Fibroblast of mammary gland (primary cell): ENCODE results near the gene CSK.

ENCODE experiments used
- DNase-seq: peaks from one replicate; pipeline ENCODE4 v3.0.0-alpha.2; 2010; ENCODE audit warnings: low read depth
- H3K4me3 ChIP-seq: 2 replicates; pipeline ENCODE4 v1.5.1; 2011; ENCODE audit warnings: low read depth, mild to moderate bottlenecking, low read length, moderate library complexity; ENCODE audit not compliant: control insufficient read depth
- TF ChIP-seq, protein P1 (sequence below): conservative IDR thresholded peaks from 2 replicates; pipeline ENCODE4 v1.5.1; 2011; ENCODE audit warnings: low read depth, low read length, inconsistent platforms; ENCODE audit not compliant: control insufficient read depth, insufficient read depth

The CSK gene

DNA sequence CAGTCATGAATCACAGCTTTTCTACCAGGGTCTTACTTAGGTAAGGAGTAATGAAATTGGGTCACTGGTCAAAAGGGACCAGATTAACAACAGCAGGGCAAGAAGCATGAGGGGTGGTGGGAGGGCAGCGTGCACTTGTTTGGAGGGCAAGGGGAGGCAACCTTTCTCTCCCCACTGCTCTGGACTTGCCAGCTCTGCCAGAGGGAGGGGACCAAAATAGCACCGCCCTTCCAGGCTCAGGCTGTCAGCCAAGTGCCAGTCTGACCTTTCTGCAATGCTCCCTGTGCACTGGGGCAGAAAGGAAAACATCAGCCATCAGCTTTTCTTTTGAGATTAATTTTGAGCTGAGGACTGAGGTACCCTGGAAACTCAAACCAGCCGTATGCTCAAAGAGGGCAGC lies 65.6 kb downstream of the CSK start:
- TF ChIP-seq, protein P1, sequence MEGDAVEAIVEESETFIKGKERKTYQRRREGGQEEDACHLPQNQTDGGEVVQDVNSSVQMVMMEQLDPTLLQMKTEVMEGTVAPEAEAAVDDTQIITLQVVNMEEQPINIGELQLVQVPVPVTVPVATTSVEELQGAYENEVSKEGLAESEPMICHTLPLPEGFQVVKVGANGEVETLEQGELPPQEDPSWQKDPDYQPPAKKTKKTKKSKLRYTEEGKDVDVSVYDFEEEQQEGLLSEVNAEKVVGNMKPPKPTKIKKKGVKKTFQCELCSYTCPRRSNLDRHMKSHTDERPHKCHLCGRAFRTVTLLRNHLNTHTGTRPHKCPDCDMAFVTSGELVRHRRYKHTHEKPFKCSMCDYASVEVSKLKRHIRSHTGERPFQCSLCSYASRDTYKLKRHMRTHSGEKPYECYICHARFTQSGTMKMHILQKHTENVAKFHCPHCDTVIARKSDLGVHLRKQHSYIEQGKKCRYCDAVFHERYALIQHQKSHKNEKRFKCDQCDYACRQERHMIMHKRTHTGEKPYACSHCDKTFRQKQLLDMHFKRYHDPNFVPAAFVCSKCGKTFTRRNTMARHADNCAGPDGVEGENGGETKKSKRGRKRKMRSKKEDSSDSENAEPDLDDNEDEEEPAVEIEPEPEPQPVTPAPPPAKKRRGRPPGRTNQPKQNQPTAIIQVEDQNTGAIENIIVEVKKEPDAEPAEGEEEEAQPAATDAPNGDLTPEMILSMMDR, result no peak
- no peak for DNase-seq
- H3K4me3 ChIP-seq, result no peak overlapping the region

DNA sequence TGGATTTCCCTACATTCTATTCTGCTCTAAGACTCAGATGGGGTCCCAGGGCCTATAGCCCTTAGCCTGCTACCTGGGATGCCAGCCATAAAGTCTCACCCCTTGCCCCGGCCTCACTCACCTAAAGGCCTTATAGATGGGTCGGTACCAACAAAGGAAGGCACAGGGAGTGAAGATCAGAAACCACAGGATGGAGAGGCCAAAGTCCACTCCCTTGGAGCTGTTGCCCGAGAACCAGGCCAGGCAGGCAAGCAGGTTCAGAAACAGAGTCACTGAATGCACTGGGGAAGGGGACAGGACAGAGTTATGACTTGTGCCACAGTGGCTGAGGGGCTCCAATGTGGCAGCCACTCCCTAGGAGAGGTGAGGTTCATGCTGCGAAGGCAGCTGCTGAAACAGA lies 68.5 kb downstream of the CSK start:
- no peak for DNase-seq
- no peak overlapping the region for H3K4me3 ChIP-seq
- TF ChIP-seq, protein P1, result no peak

DNA sequence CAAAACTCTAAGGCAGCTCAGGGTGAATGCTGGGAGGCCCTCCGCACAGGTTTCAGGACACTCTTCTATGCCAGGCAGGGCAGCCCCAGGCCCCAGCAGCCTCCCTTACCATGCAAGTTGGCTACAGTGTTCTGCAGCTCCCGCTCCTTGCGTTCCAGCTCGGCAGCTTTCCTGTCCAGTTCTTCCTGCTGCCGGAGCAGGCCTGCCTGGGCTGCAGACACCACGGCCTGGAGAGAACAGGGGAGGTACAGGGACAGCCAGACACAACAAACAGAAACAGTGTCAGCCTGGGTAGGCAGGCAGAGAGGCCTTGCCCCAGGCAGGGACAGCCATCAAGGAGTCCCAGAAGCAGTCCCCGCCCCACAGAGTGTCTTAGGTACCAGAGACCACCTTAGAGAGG lies 70.1 kb downstream of the CSK start:
- TF ChIP-seq, protein P1, result no peak

More for the DNA sequence above, 70.1 kb downstream of the CSK start:
- no peak overlapping the region for H3K4me3 ChIP-seq
- no peak for DNase-seq
